Measurements from ENCODE around the gene ZNF862. TPM values are rescaled to one million over a fixed set of nuclear protein-coding genes. Genes with fewer than 3 reads are reported as not detected.

The ZNF862 gene
- total RNA-seq, 4 donors from 2014 or later = 19.8 to 36.4 (median 23.0) TPM

GRCh38 chr7:149879271-149879743 lies 41.1 kb downstream of the ZNF862 start:
- no peaks in the 10 kb centered on the region for H3K9me3 ChIP-seq
- DNase-seq = no peak
- no peaks in the 10 kb centered on the region for H3K27me3 ChIP-seq
- H3K36me3 ChIP-seq = no peaks in the 10 kb centered on the region
- TF ChIP-seq POLR2A (IDR thresholded peaks at IDR 0.05) (no peak), CTCF (IDR thresholded peaks at IDR 0.05) (no peak)
- peaks cover 0 to 7% (median 2%) of the 10 kb centered on the region in 4 donors for H3K4me1 ChIP-seq
- no peak overlapping the region for H3K4me3 ChIP-seq
- no peak overlapping the region for H3K27ac ChIP-seq

- Histone ChIP-seq H3K4me1 (no peaks in the 10 kb centered on the region), H3K36me3 (no peaks in the 10 kb centered on the region), H3K27me3 (no peaks in the 10 kb centered on the region), H3K9me3 (no peaks in the 10 kb centered on the region), H3K27ac (no peak overlapping the region), H3K4me3 (no peak overlapping the region)
- DNase-seq = no peak
- no peak for TF ChIP-seq POLR2A (IDR thresholded peaks at IDR 0.05)
- TF ChIP-seq CTCF (IDR thresholded peaks at IDR 0.05) = no peak
Measured at GRCh38 chr7:149879766-149880637, 41.8 kb downstream of the ZNF862 start.

- Histone ChIP-seq H3K27me3 (no peaks in the 10 kb centered on the region), H3K27ac (no peak overlapping the region), H3K9me3 (no peaks in the 10 kb centered on the region), H3K36me3 (no peaks in the 10 kb centered on the region), H3K4me1 (no peaks in the 10 kb centered on the region), H3K4me3 (no peak overlapping the region)
- no peak for DNase-seq
- no peak for TF ChIP-seq POLR2A (IDR thresholded peaks at IDR 0.05)
- no peak for TF ChIP-seq CTCF (IDR thresholded peaks at IDR 0.05)
Measured at GRCh38 chr7:149880638-149881311, 42.6 kb downstream of the ZNF862 start.

- no peak overlapping the region for H3K27ac ChIP-seq
- no peaks in the 10 kb centered on the region for H3K9me3 ChIP-seq
- no peaks in the 10 kb centered on the region for H3K36me3 ChIP-seq
- H3K4me1 ChIP-seq = no peaks in the 10 kb centered on the region
- no peak overlapping the region for H3K4me3 ChIP-seq
- TF ChIP-seq CTCF (IDR thresholded peaks at IDR 0.05) = no peak
- no peak for TF ChIP-seq POLR2A (IDR thresholded peaks at IDR 0.05)
- no peak for DNase-seq
- H3K27me3 ChIP-seq = no peaks in the 10 kb centered on the region
Measured at GRCh38 chr7:149881328-149882247, 43.4 kb downstream of the ZNF862 start.

All from Peyer's patch (tissue), 4 donors.